Endodermal cell (in vitro differentiated cells): ENCODE measurements around the gene FAM149B1. TPM values are rescaled to one million over a fixed set of nuclear protein-coding genes. Genes with fewer than 3 reads are reported as not detected.

Source experiments
- DNase-seq: peaks from one replicate; pipeline ENCODE4 v3.0.0-alpha.2; 2017
- H3K27ac ChIP-seq: 2 replicates; pipeline ENCODE4 v1.5.1; 2013; ENCODE audit warnings: mild to moderate bottlenecking, low read depth, low read length, moderate library complexity
- H3K27me3 ChIP-seq: 2 replicates; pipeline ENCODE4 v1.6.1; 2013; ENCODE audit warnings: mild to moderate bottlenecking, low read length, moderate library complexity; ENCODE audit not compliant: insufficient read depth, control insufficient read depth, poor library complexity, severe bottlenecking
- H3K36me3 ChIP-seq: 2 replicates; pipeline ENCODE4 v1.7.0; 2013; ENCODE audit warnings: mild to moderate bottlenecking, low read length, moderate library complexity; ENCODE audit not compliant: control insufficient read depth, insufficient read depth
- H3K4me1 ChIP-seq: one replicate; pipeline ENCODE4 v1.7.0; 2013; ENCODE audit warnings: low read length; ENCODE audit not compliant: control insufficient read depth, insufficient read depth
- H3K4me3 ChIP-seq: 2 replicates; pipeline ENCODE4 v1.5.1; 2013; ENCODE audit warnings: mild to moderate bottlenecking, low read length, moderate library complexity
- H3K9ac ChIP-seq: 2 replicates; pipeline ENCODE4 v1.6.1; 2013; ENCODE audit warnings: mild to moderate bottlenecking, low read length, moderate library complexity; ENCODE audit not compliant: poor library complexity, severe bottlenecking; ENCODE audit errors: extremely low read depth
- H3K9me3 ChIP-seq: 2 replicates; pipeline ENCODE4 v1.6.1; 2013; ENCODE audit warnings: mild to moderate bottlenecking, low read length, moderate library complexity; ENCODE audit not compliant: control insufficient read depth
- H3K27ac Mint-ChIP-seq: 2 replicates; pipeline ENCODE4 v1.8.0; 2020; ENCODE audit warnings: mixed read lengths
- H3K27me3 Mint-ChIP-seq: 2 replicates; pipeline ENCODE4 v1.8.0; 2021; ENCODE audit warnings: mild to moderate bottlenecking, mixed read lengths; ENCODE audit not compliant: insufficient read depth
- H3K36me3 Mint-ChIP-seq: 2 replicates; pipeline ENCODE4 v1.8.0; 2020; ENCODE audit warnings: low read depth, mixed read lengths
- H3K4me1 Mint-ChIP-seq: 2 replicates; pipeline ENCODE4 v1.8.0; 2020; ENCODE audit warnings: mixed read lengths
- H3K4me3 Mint-ChIP-seq: 2 replicates; pipeline ENCODE4 v1.8.0; 2020; ENCODE audit warnings: mild to moderate bottlenecking, moderate library complexity, mixed read lengths
- H3K9me3 Mint-ChIP-seq: 2 replicates; pipeline ENCODE4 v1.8.0; 2020; ENCODE audit warnings: mild to moderate bottlenecking, mixed read lengths
- WGBS, 2 experiments: methylation state at CpG; one replicate each; pipeline versions ENCODE4 v1.1.5 to v1.1.7; 2013; ENCODE audit warnings: missing lambda C conversion rate in 2 of 2, mixed read lengths in 1 of 2; ENCODE audit not compliant: insufficient coverage in 1 of 2, insufficient read length in 1 of 2; 5-methylcytosine and 5-hydroxymethylcytosine counted together
- total RNA-seq, 2 donors: library from RNA; stranded (reverse); fragmentation: NEBNext Ultra II Directional in 1 of 2; extraction: Animal tissue kit (Norgen Biotek cat#: 25700) in 1 of 2; gene quantifications; 2 replicates in 1 of 2; 3 replicates in 1 of 2; pipeline ENCODE4 v1.2.1, GENCODE V29; 2021
- TF ChIP-seq, protein P1 (sequence below): fragments of 200-600 bp; sonication (generic); conservative IDR thresholded peaks from 2 replicates; pipeline ENCODE4 v1.5.0; 2021; ENCODE audit warnings: antibody characterized with exemption, mild to moderate bottlenecking

FAM149B1 gene
- total RNA-seq, 2 donors from 2014 or later, result 29.1 to 29.2 TPM

DNA sequence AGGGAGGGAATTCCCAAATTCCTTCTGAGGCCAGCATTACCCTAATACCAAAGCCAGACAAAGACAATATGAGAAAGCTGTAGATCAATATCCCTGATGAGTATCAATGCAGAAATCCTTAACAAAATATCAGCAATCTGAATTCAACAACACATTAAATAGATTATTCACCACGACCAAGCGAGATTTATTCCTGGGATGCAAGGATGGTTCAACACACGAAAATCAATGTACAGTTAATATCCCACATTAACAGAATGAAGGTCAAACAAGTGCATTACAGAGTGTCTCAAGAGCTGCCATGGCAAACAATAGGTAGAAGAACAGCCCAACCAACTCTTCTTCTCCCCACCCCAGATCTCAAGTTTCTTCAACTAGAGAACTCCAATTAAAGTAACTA, 6.3 kb upstream of the FAM149B1 start:
- H3K27ac ChIP-seq, result no peak overlapping the region
- peak overlapping the region; percentile 14 for H3K4me3 ChIP-seq
- Mint-ChIP-seq H3K27me3 (no peaks in the 10 kb centered on the region), H3K36me3 (peaks cover 41% of the 10 kb centered on the region), H3K4me3 (no peak overlapping the region), H3K27ac (no peak overlapping the region), H3K9me3 (no peaks in the 10 kb centered on the region), H3K4me1 (peaks cover 2% of the 10 kb centered on the region)
- H3K9me3 ChIP-seq, result peaks cover 9% of the 10 kb centered on the region
- DNase-seq, result no peak
- H3K4me1 ChIP-seq, result no peaks in the 10 kb centered on the region
- no peaks in the 10 kb centered on the region for H3K27me3 ChIP-seq
- H3K9ac ChIP-seq, result no peak overlapping the region
- peaks cover 45% of the 10 kb centered on the region for H3K36me3 ChIP-seq
- WGBS, 2 experiments, result 87 to 100% methylated on average over 3 of the region's 3 CpGs
- TF ChIP-seq, protein P1, sequence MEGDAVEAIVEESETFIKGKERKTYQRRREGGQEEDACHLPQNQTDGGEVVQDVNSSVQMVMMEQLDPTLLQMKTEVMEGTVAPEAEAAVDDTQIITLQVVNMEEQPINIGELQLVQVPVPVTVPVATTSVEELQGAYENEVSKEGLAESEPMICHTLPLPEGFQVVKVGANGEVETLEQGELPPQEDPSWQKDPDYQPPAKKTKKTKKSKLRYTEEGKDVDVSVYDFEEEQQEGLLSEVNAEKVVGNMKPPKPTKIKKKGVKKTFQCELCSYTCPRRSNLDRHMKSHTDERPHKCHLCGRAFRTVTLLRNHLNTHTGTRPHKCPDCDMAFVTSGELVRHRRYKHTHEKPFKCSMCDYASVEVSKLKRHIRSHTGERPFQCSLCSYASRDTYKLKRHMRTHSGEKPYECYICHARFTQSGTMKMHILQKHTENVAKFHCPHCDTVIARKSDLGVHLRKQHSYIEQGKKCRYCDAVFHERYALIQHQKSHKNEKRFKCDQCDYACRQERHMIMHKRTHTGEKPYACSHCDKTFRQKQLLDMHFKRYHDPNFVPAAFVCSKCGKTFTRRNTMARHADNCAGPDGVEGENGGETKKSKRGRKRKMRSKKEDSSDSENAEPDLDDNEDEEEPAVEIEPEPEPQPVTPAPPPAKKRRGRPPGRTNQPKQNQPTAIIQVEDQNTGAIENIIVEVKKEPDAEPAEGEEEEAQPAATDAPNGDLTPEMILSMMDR, result no peak

DNA sequence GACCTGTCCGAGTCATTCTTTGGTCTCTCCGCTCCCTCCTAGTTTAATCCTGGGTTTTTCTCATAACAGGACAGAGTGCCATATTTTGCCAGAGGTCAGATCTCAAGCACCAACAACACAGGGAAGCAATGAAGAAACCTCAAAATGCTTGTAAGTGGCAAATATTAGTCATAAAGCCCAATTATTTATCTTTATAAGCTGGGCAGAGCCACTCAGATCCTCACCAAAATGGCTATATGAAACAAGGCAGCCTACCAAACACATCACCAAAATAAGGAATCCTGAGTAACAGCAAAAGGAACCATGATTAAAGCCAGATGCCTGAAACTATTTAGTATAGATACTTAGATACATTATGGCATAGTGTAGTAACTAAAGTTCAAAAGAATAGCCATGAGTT, 4.8 kb upstream of the FAM149B1 start:
- H3K9me3 Mint-ChIP-seq, result no peaks in the 10 kb centered on the region
- no peak overlapping the region for H3K27ac Mint-ChIP-seq
- Histone ChIP-seq H3K9me3 (peaks cover 9% of the 10 kb centered on the region), H3K27ac (no peak overlapping the region), H3K9ac (no peak overlapping the region), H3K27me3 (no peaks in the 10 kb centered on the region), H3K4me1 (no peaks in the 10 kb centered on the region), H3K4me3 (no peak overlapping the region), H3K36me3 (peaks cover 41% of the 10 kb centered on the region)
- H3K27me3 Mint-ChIP-seq, result no peaks in the 10 kb centered on the region
- DNase-seq, result no peak
- peaks cover 38% of the 10 kb centered on the region for H3K36me3 Mint-ChIP-seq
- H3K4me1 Mint-ChIP-seq, result peaks cover 10% of the 10 kb centered on the region
- H3K4me3 Mint-ChIP-seq, result no peak overlapping the region
- 95 to 100% methylated on average over 2 of the region's 2 CpGs for WGBS, 2 experiments
- TF ChIP-seq, protein P1, result no peak

DNA sequence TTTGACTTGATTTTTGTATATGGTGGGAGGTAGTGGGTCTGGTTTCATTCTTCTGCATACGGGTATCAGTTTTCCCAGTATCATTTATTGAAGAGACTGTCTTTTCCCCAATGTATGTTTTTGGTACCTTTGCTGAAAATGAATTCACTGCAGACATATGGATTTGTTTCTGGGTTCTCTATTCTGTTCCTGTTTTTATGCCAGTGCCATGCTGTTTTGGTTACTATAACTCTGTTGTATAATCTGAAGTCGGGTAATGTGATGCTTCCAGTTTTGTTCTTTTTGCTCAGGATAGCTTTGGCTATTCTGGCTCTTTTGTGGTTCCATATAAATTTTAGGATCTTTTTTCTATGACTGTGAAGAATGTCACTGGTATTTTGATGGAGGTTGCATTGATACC, 947 bp upstream of the FAM149B1 start:
- Histone ChIP-seq H3K9ac (peak overlapping the region; percentile 93), H3K4me3 (peak overlapping the region; percentile 94), H3K4me1 (no peaks in the 10 kb centered on the region), H3K27ac (no peak overlapping the region), H3K36me3 (peaks cover 21% of the 10 kb centered on the region), H3K9me3 (peaks cover 4% of the 10 kb centered on the region), H3K27me3 (no peaks in the 10 kb centered on the region)
- DNase-seq, result no peak
- TF ChIP-seq, protein P1, result no peak
- WGBS, 2 experiments, result 85% methylated on average over 2 of the region's 2 CpGs; no CpG with 5 or more reads in 1 of the 2 experiments
- H3K4me3 Mint-ChIP-seq, result peak overlapping the region; percentile 99
- peaks cover 10% of the 10 kb centered on the region for H3K4me1 Mint-ChIP-seq
- H3K9me3 Mint-ChIP-seq, result no peaks in the 10 kb centered on the region
- peak overlapping the region; percentile 100 for H3K27ac Mint-ChIP-seq
- H3K36me3 Mint-ChIP-seq, result peaks cover 19% of the 10 kb centered on the region
- H3K27me3 Mint-ChIP-seq, result no peaks in the 10 kb centered on the region
